Rectal smooth muscle tissue (tissue), 1 donor: ENCODE data around the gene CEP83.
"Not testable (repeated sequence)": the region's sequence is repeated elsewhere in the genome, so short reads cannot be mapped to it uniquely, and the experiment has no call there.

ENCODE experiments used
- H3K27ac ChIP-seq: one replicate; pipeline ENCODE4 v1.7.0; 2013; ENCODE audit warnings: low read depth, low read length, inconsistent platforms
- H3K27me3 ChIP-seq: one replicate; pipeline ENCODE4 v1.7.0; 2013; ENCODE audit warnings: low read length; ENCODE audit not compliant: control insufficient read depth, insufficient read depth
- H3K36me3 ChIP-seq: one replicate; pipeline ENCODE4 v1.7.0; 2013; ENCODE audit warnings: low read length; ENCODE audit not compliant: control insufficient read depth, insufficient read depth
- H3K4me1 ChIP-seq: one replicate; pipeline ENCODE4 v1.7.0; 2013; ENCODE audit warnings: low read length; ENCODE audit not compliant: control insufficient read depth, insufficient read depth
- H3K4me3 ChIP-seq: one replicate; pipeline ENCODE4 v1.7.0; 2013; ENCODE audit warnings: low read length
- H3K9ac ChIP-seq: one replicate; pipeline ENCODE4 v1.7.0; 2013; ENCODE audit warnings: low read length

The CEP83 gene

DNA sequence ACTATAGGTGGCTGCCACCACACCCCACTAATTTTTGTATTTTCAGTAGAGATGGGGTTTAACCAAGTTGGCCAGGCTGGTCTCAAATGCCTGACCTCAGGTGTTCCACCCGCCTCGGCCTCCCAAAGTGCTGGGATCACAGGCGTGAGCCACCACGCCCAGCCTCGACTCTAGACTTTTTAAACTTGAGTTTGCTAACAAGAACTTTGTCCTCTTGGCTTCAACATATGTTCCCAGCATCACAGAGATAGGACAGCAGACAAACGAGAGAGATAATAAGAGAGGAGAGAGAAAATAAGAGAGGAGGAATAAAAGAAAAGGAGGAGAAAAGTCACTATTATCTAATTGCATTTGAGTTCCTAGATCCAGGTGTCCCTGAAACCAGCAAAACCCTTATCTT is 119.1 kb downstream of the CEP83 start:
- H3K9ac ChIP-seq: no peak overlapping the region
- H3K4me1 ChIP-seq: no peaks in the 10 kb centered on the region
- no peak overlapping the region for H3K27ac ChIP-seq
- H3K4me3 ChIP-seq: no peak overlapping the region
- H3K27me3 ChIP-seq: no peaks in the 10 kb centered on the region
- H3K36me3 ChIP-seq: no peaks in the 10 kb centered on the region

GRCh38 chr12:94338006-94338794 is 121.5 kb downstream of the CEP83 start:
- Histone ChIP-seq H3K4me1 (no peaks in the 10 kb centered on the region), H3K4me3 (no peak overlapping the region)

GRCh38 chr12:94336211-94336925 is 123.3 kb downstream of the CEP83 start:
- H3K4me3 ChIP-seq: no peak overlapping the region
- no peak overlapping the region for H3K27ac ChIP-seq
- H3K9ac ChIP-seq: no peak overlapping the region
- H3K36me3 ChIP-seq: no peaks in the 10 kb centered on the region
- H3K4me1 ChIP-seq: no peaks in the 10 kb centered on the region
- H3K27me3 ChIP-seq: no peaks in the 10 kb centered on the region

More at GRCh38 chr12:94338006-94338794, 121.5 kb downstream of the CEP83 start:
- Histone ChIP-seq H3K9ac (no peak overlapping the region), H3K27me3 (no peaks in the 10 kb centered on the region), H3K27ac (no peak overlapping the region), H3K36me3 (no peaks in the 10 kb centered on the region)

DNA sequence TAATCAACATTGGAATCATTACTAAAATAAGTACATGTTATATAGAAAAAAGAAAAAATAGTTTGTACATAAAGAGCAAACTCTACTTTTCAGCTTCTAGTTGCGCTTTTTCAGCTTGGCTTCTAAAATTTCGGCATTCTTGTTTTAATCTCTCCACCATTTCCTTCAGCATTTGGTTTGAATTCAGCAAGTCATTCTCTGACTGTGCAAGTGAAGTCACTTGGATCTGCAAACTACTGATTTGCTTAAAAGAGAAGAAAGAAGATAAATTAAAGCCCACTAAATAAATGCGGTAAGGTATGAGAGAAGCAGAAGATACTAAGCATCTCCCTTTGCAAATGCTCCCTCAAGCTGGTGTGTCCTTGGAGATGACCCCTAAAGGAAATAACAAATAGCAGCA is 126.3 kb downstream of the CEP83 start:
- Histone ChIP-seq H3K27ac (no peak overlapping the region), H3K4me3 (no peak overlapping the region), H3K36me3 (no peaks in the 10 kb centered on the region), H3K27me3 (no peaks in the 10 kb centered on the region), H3K9ac (no peak overlapping the region), H3K4me1 (no peaks in the 10 kb centered on the region)

DNA sequence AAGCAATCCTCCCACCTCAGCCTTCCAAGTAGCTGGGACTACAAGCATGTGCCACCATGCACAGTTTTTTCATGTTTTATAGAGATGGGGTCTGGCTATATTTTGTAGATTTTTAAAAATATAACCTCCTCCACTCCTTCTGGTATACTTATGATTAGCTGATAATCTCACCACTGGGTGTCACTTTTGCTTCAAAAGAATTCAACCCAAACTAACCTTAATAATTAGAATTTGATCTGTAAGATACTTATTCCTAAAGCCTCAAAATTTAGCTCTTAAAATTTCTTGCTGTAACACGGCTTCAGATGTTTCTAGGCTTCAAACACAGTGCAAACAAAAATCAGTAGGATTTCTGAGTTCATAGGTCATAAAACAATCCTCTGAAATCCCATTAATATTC is 130.3 kb downstream of the CEP83 start:
- Histone ChIP-seq H3K36me3 (no peaks in the 10 kb centered on the region), H3K4me1 (no peaks in the 10 kb centered on the region), H3K4me3 (no peak overlapping the region), H3K27me3 (no peaks in the 10 kb centered on the region), H3K9ac (no peak overlapping the region), H3K27ac (no peak overlapping the region)

DNA sequence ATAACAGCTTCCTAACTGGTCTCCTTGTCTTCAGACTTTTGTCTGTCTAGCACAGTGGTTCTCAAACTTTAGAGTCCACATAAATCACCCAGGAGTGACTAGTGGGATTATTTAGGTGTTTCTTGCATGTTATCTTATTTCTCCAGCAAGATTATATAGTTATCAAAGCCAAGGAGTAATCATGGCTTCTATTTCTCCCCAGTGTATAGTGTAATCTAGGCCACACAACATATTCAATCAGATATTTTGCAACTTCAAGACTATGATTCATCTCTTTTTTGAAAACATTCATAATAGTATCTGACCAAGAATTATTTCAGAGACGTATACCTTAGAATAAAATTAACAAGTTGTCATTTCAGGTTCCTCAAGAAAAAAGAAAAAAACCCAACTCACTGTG is 131.9 kb downstream of the CEP83 start:
- H3K27ac ChIP-seq: no peak overlapping the region
- no peaks in the 10 kb centered on the region for H3K4me1 ChIP-seq
- peaks cover 7% of the 10 kb centered on the region for H3K36me3 ChIP-seq
- H3K27me3 ChIP-seq: no peaks in the 10 kb centered on the region
- no peak overlapping the region for H3K4me3 ChIP-seq
- no peak overlapping the region for H3K9ac ChIP-seq

DNA sequence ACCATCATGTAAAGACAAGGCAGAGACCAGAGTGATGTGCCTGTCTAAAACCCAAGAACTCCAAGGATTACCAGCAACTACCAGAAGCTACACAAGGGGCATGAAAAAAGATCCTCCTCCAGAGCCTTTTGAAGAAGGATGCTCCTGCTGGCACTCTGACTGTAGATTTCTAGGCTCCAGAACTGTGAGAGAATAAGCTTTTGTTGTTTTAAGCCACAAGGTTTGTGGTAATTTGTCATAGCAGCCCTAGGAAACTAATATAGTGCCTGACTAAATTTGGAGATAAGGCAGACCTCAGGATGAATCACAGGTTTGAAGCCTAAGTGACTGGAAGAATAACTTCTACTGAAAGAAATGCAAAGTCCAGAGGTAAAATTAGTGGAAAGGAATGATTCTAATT is 132.9 kb downstream of the CEP83 start:
- Histone ChIP-seq H3K9ac (no peak overlapping the region), H3K36me3 (peaks cover 9% of the 10 kb centered on the region), H3K27me3 (no peaks in the 10 kb centered on the region), H3K4me3 (no peak overlapping the region), H3K4me1 (no peaks in the 10 kb centered on the region), H3K27ac (no peak overlapping the region)

DNA sequence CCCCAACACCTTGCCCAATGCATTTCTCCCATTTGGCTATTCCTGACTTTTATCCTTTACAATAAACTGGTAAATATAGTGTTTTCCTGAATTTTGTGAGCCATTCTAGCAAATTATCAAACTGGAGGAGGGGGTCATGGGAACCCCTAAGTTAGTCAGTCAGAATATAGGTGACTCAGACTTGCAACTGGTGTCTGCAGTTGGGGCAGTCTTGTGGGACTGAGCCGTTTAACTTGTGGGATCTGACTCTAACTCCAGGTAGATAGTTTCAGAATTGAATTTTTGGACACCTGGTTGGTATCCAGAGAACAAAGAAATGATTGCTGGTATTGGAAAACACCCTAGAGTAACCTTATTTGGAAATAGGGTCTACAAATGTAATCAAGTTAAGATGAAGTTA is 133.4 kb downstream of the CEP83 start:
- H3K4me3 ChIP-seq: no peak overlapping the region
- H3K9ac ChIP-seq: no peak overlapping the region
- H3K27ac ChIP-seq: no peak overlapping the region
- H3K27me3 ChIP-seq: no peaks in the 10 kb centered on the region
- H3K36me3 ChIP-seq: peaks cover 9% of the 10 kb centered on the region
- no peaks in the 10 kb centered on the region for H3K4me1 ChIP-seq

GRCh38 chr12:94322346-94322745 is 137.3 kb downstream of the CEP83 start:
- Histone ChIP-seq H3K4me1 (no peaks in the 10 kb centered on the region), H3K27ac (no peak overlapping the region), H3K27me3 (no peaks in the 10 kb centered on the region), H3K36me3 (peaks cover 9% of the 10 kb centered on the region), H3K4me3 (no peak overlapping the region), H3K9ac (no peak overlapping the region)

DNA sequence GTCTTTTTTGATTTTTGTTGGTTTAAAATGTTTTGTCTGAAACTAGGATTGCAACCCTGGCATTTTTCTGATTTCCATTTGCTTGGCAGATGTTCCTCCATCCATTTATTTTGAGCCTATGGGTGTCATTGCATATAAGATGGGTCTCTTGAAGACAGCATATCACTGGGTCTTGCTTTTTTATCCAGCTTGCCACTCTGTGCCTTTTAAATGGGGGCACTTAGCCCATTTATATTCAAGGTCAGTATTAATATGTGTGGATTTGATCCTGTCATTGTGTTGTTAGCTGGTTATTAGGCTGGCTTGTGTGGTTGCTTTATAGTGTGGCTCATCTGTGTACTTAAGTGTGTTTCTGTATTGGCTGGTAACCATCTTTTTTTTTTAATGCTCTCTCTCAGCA is 139.6 kb downstream of the CEP83 start:
- no peak overlapping the region for H3K9ac ChIP-seq
- H3K27ac ChIP-seq: no peak overlapping the region
- peaks cover 9% of the 10 kb centered on the region for H3K36me3 ChIP-seq
- H3K4me3 ChIP-seq: no peak overlapping the region
- H3K4me1 ChIP-seq: no peaks in the 10 kb centered on the region
- H3K27me3 ChIP-seq: no peaks in the 10 kb centered on the region

- Histone ChIP-seq H3K36me3 (peaks cover 5% of the 10 kb centered on the region), H3K4me3 (no peak overlapping the region), H3K27me3 (no peaks in the 10 kb centered on the region), H3K4me1 (no peaks in the 10 kb centered on the region), H3K27ac (no peak overlapping the region), H3K9ac (no peak overlapping the region)
Measured at GRCh38 chr12:94318181-94318580, 141.5 kb downstream of the CEP83 start.

GRCh38 chr12:94316600-94316999 is 143.1 kb downstream of the CEP83 start:
- not testable (repeated sequence) for H3K27me3 ChIP-seq, H3K27ac ChIP-seq, H3K9ac ChIP-seq, H3K4me1 ChIP-seq, H3K4me3 ChIP-seq, H3K36me3 ChIP-seq

- H3K9ac ChIP-seq: no peak overlapping the region
- no peaks in the 10 kb centered on the region for H3K4me1 ChIP-seq
- H3K27ac ChIP-seq: no peak overlapping the region
- H3K36me3 ChIP-seq: no peaks in the 10 kb centered on the region
- no peak overlapping the region for H3K4me3 ChIP-seq
- no peaks in the 10 kb centered on the region for H3K27me3 ChIP-seq
Measured at GRCh38 chr12:94312378-94312777, 147.3 kb downstream of the CEP83 start.
